ENCODE measurements around the gene TXNDC5.
"Not testable (repeated sequence)": the region's sequence is repeated elsewhere in the genome, so short reads cannot be mapped to it uniquely, and the experiment has no call there.

TXNDC5 gene

DNA sequence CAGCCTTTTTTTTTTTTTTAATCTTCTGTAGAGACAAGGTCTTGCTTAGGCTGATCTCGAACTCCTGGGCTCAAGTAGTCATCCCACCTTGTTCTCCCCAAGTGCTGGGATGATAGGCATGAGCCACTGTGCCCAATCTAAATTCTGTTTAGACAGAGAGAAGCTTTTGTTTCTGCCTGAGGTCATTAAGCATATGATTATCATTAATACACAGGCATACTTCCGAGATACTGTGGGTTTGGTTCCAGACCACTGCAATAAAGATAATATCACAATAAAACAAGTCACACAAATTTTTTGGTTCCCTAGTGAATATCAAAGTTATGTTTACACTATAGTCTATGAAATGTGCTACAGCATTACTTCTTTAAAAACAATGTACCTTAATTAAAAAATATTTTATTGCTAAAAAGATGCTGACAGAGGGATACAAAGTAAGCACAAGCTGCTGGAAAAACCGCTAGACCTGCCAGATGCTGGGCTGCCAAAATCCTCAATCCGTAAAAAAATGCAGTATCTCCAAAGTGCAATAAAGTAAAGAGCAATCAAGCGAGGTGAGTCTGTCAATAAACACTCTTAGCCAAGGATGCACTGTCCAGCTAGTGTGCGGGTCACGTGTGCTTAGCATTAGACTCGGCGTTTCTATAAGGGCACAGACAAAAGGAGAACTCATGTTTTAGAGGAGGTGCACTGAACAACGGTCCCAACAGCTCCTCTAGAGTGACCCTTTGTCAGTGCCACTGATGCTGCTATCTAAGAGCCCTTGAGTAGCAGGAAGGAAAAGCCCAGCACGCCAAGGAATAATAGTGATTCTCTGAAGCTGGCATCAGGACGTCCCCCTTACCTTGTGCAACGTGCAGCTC lies 16.1 kb downstream of the TXNDC5 start:
- DNase-seq (ENCODE audit: low read depth): no peak

DNA sequence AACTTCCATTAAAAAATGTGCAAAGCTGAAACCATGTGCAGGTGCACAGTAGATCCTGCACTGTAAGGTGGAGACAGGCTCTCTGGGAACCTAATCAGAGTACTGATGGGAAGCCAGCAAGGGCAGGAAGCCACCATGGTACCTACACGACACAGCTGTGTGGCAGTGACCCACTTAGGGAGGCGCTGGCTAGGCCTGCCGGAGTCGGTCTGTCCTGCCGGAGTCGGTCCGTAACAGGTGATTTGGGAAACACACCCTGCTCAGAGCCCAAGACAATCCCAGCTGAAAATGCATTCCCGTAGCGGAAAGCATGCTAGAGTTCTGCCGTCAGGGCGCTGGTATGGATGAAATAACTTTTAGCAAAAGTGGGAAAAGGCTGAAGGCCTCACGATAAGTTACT lies 17.2 kb downstream of the TXNDC5 start:
- DNase-seq (ENCODE audit: low read depth): no peak

DNA sequence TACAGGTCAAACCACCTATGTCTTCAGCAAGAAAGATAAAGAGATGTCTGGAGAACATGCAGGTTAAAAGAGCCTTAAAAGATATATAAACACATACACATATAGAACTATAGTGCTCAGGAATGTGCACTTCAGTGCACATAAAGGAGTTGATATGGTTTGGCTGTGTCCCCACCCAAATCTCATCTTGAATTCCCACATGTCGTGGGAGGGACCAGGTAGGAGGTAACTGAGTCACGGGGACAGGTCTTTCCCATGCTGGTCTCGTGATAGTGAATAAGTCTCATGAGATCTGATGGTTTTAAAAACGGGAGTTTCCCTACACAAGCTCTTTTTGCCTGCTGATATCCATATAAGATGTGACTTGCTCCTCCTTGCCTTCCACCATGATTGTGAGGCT lies 18.2 kb downstream of the TXNDC5 start:
- not testable (repeated sequence) for DNase-seq (ENCODE audit: low read depth)

DNA sequence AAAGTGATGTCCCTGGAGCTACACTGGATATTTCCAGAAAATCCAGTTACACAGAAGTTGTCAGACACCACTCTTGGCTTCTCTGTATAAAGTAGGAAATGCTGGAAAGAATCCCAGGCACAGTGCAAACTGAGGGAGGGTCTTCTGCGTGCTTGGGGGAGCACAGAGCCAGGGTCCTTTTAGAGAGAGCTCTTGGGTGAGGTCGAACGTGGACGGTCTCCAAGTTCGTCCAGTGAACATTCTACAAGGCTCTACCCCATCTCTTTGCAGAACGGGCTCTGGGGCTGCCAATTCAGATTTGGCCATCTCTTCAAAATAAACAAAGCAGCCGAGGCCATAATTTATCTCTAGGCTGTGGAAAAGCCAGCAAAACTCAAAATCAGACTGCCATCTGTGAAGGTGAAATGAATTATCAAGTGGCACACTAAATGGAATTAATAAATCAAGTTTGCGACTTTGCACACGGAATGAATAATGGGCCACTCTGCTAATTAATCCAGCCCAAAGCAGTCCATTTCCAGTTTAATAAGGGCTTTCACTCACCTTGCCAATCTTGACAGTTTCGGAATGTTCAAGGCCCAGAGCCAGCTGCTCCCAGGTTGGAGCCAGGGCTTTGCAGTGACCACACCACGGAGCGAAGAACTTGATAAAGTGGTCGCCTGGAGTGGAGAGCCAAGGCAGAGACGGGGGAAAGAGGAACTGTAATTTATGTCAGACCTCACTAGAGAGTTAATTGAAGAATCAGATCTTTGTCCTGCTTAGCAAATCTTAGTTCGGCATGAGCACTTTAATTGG lies 19.3 kb downstream of the TXNDC5 start:
- no peak for DNase-seq (ENCODE audit: low read depth)

DNA sequence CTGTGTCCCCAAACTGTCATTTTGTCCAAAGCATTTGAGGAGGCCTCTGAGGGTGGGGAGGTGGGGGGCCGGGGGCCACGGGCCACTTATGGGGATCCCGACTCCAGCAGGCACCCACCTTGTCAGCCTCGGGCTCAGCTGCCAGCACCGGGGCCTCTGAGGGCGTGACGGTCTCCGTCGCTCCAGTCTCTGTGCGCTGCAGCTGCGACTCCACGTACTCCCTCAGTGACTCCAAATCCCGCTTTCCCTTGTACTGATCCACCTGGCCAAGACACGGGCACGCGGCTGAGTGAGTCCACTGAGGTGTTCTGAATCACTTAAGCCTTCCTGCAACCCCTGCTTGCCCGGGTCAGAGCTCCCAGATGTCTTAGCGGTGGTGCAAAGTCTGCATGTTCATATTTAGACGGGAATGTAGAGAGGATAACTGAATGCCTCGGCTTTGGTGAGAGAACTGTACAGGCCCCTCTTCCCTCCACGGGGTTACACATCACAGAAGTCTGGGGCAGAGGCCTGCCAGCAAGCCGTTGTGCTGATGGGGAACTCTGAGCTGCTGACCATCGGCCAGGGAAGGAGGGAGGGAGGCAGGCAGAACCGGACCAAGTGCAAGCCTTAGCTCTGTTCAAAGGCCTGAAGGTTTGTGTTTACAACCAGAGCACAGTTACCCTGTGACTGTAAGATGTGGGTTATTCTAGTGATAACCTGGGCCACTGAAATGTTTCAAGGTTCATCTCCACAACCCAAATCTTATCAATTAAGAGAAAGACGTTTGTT lies 21.8 kb downstream of the TXNDC5 start:
- DNase-seq (ENCODE audit: low read depth): no peak

DNA sequence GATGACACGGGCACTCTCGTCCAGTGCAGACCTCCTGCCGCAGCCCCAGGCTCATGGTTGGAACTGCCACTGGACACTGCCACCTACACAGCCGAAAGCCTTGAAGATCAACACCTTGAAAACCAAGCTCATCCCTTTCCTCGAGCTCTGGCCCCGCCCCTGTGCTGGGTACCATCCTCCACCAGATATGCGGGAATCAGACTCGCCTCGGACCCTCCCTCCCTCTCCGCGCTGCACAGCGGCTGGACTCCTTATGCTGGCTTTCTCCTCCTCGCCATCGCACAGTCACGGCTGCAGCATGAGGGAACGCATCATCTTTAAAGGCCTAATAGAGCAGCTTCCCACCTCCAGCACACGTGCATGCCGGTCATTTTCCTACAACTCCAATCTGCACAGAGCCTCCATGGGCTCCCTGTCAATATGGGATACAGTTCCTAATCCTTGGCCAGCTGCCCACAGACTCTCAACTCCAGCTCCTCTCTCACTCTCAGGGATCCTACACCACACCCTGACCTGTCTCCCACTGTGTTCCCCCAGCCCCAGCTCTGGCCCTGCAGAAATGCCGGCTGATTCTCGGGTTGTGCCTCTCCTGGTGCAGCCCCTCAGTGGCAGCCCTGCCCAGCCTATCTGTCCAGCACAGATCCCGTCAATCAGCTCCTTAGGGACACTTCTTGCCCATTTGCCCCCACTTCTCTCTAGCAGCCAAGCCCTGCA lies 23.2 kb downstream of the TXNDC5 start:
- no peak for DNase-seq (ENCODE audit: low read depth)

DNA sequence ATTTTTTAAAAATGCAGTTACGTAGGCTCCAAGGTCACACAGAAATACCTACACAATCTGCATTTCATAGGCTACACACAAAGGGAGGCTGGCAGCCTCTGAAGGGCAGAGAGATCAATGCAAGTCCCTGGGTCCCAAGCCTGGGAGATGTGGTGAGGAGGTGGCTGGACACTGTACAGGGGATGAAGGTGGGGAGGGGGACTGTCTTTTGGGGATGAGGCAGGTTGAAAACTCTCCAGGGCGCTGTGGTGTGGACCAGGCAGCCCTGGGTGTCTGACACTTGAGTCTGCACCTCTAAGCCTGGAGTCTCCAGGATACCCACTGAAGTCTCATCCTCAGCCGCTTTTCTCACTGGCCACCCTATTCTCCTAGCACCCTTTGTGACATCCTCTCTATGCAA lies 24.5 kb downstream of the TXNDC5 start:
- DNase-seq (ENCODE audit: low read depth): no peak

DNA sequence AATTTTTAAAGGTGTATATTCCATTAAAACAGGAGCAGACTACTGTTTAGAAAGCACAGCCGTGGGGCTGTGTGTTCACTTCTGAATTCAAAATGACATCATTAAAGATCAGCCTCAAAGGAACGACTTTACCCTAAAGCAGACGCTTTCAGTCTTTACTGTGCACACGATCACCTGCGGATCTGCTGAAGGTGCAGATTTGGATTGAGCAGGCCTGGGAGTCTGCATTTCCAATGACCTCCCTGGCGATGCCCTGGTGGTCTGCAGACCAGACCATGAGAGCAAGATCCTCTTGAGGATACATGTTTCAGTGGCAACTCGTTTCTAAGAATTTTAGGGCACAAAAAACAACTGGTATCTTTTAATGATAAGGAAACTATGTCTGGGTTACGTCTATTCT lies 27.2 kb downstream of the TXNDC5 start:
- no peak for DNase-seq (ENCODE audit: low read depth)

DNA sequence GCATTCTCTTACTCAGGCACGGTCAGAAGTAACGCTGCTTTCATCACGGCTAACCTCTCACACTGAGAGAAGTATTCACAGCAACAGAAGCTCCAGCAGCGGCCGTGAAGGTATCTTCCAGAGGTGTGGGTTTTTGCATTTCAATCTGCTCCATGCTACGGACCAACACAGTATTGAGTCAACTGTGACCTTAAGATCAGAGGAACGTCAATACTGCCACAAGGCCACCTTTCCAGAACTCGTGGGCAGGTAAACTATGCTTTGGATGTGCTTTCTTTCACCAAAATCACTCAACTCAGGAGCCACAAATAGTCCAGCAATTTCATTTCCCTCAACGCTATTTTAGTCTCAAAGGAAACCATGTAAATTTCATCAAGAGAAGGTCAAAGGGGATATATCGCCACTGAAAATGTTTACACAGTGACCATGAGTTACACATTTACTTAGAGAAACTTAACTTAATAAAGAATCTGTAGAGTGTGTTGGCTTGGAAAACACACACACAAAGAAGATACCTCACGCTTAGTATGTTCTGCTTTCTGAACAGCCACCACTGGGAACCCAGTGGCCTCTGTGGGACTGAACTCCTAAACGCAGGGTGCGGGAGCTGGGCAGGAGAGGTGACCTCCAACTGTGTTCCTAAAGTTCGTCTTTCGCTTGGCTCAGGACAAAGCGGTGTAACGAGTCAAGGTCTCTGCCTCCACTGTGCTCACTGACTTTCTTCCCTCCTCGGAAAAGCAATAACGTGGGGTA lies 27.9 kb downstream of the TXNDC5 start:
- DNase-seq (ENCODE audit: low read depth): no peak

DNA sequence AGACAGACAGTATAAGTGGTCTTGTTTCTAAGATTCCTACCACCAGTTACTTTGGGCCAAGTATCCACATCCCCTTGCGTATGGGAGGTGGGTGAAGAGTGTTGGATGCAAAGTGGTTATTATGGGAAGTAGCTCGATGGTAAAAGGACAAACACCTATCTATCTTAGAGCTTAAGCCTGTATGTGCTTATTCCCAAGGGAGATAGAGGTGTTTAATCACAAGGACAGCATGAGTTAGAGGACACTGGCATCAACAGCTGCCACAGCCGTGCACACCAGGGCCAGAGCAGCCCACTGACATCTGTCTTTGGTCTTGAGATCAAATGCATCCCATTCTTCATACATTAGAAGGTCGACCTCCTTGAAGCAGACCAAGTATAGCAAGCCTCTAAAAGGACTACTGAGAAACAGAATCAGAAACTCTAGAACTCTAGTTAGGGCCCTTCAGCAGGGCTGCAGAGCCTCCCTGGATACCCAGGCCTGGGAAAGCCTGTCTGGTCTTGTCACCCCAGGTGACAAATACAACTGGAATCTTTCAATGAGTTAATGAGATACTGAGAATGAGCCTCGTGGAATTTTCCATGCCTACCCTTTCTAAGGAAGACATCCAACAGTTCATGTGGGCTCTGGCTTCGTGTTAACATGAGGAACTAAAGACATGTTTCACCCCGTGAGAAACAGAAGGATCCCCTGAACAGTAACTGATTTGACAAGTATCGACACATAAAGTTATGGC lies 28.7 kb downstream of the TXNDC5 start:
- no peak for DNase-seq (ENCODE audit: low read depth)

DNA sequence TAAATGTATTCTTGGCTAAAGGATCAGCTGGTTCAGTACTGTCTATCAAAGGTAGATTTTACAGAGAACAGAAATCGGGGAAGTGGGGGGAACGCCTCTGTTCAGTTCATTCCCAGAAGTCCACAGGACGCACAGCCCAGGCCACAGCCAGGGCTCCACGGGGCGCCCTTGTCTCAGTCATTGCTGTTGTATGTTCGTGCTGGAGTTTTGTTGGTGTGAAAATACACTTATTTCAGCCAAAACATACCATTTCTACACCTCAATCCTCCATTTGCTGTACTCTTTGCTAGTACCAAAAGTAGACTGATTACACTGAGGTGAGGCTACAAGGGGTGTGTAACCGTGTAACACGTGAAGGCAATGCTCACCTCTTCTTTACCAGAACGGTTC lies 29.9 kb downstream of the TXNDC5 start:
- no peak for DNase-seq (ENCODE audit: low read depth)

DNA sequence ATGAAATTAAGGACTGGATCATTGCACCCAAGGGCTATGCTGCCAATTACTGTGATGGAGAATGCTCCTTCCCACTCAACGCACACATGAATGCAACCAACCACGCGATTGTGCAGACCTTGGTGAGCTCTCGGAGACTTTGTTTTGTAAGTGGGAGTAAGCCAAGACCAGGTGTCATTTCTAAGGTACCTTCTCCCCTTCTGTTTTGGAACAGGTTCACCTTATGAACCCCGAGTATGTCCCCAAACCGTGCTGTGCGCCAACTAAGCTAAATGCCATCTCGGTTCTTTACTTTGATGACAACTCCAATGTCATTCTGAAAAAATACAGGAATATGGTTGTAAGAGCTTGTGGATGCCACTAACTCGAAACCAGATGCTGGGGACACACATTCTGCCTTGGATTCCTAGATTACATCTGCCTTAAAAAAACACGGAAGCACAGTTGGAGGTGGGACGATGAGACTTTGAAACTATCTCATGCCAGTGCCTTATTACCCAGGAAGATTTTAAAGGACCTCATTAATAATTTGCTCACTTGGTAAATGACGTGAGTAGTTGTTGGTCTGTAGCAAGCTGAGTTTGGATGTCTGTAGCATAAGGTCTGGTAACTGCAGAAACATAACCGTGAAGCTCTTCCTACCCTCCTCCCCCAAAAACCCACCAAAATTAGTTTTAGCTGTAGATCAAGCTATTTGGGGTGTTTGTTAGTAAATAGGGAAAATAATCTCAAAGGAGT lies 30.4 kb downstream of the TXNDC5 start:
- DNase-seq (ENCODE audit: low read depth): no peak

DNA sequence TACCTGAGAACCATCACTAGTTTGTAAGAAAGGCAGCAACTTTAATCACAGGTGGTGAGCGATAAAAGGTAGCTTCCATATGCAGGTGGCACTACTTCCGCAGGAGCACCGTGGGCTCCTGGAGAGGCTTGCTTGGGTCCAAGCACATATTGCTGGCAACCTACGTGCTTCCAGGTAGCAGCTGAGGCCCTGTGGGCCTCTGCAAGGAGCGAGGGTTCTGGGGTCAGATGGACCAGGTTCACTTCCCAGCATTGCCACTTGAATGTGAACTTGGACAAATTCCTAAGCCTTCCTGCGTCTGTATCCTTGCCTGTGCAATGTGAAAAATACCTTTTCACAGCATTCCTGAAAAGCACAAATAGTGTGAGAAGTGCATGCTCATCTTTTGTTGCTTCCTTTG lies 31.0 kb downstream of the TXNDC5 start:
- DNase-seq (ENCODE audit: low read depth): no peak

DNA sequence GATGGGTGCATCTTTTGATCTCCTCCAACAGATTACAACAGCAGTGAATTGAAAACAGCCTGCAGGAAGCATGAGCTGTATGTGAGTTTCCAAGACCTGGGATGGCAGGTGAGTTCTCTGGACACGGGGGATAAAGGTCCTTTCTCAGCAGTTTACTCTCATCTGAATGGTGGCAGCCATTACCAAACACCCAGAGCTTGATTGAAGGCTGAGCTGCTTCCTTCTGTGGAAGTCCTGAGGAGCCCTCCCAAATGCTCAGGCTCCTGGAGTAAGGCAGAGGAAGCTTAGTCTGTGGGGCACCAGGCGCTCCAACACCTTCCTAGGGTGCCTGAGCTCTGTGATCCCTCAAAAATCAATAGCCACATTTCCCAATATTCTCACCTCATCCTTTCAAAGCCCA lies 31.5 kb downstream of the TXNDC5 start:
- no peak for DNase-seq (ENCODE audit: low read depth)

DNA sequence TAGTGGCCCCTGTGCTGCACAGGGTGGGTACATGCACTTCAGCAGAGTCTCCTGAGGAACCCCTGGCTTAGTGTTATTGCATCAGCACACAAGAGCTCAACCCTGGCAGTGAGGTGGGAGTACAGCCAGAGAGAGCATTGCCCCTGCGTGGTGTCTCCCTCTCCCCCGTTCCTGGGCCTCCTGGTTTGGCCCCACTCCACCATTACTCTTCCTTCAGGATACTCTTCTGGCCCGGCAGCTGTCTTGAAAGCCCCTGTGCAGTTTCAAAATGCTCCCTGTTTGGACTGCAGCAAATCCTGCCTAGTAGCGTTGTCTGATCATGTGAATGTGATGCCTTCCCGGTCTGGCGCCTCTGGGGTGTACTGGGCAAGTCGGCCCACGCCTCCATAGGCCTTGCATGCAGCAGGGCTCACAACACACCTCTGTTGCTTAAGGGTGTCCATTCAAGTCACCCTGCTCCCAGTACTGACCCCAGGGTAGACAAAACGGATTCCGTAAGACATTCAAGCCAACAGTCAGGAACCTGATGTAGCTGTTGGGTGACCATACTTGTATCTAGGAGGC lies 32.1 kb downstream of the TXNDC5 start:
- no peak for DNase-seq (ENCODE audit: low read depth)

DNA sequence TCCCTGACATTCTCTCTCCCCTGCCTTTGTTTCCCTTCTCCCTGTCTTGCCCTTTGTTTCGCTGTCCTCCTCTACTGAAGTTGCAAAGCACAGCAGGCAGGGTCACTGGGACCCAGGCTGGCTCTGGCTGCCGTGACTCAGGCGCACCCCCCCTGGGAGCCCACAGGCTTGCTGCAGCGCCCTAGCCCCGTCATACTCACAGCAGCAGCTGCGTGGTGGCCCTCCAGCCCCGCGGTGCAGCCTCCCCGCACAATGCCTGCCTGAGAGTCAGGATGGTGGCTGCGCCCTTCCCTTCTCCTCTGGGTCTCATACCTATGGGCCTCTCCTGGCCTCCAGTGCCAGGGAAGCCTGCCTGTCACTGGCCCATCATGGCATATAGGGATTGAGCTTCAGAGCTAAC lies 41.7 kb downstream of the TXNDC5 start:
- DNase-seq (ENCODE audit: low read depth): no peak

DNA sequence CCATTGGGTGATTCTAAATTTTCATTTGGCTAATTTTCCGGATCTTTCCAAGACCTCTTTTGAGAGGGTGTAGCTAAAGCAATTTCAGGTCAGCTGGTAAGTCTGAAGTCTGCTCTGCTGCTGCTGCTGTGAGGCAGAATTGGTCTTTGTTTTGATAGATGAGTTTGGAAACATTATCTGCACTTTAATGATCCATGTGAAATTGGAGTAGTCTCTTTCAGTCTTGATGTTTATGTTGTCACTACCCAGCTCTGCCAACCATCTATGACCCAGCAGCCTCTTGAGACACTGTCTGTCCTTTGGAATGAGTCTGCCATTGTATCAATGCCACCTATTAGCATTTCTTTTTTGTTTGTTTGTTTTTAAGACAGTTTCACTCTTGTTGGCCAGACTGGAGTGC lies 44.1 kb downstream of the TXNDC5 start:
- DNase-seq (ENCODE audit: low read depth): no peak

DNA sequence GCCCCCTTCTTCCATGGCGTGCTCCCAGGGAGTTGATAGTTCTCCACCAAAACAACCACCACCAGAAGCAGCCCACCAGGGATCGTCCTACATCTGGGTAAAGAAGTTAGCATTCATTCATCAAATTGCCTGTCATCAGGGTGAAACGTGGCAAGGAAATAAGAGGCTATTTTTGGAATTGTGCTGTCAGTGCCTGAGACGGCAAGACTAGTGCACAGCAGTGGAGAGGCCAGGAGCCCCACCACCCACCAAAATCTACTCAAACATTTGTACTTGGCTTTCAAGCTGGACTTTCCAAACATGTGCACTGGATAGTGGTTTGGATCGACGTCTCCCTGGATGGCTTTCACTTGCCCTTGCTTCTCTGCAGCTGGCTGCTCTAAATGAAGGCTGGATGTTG lies 44.8 kb downstream of the TXNDC5 start:
- DNase-seq (ENCODE audit: low read depth): no peak

DNA sequence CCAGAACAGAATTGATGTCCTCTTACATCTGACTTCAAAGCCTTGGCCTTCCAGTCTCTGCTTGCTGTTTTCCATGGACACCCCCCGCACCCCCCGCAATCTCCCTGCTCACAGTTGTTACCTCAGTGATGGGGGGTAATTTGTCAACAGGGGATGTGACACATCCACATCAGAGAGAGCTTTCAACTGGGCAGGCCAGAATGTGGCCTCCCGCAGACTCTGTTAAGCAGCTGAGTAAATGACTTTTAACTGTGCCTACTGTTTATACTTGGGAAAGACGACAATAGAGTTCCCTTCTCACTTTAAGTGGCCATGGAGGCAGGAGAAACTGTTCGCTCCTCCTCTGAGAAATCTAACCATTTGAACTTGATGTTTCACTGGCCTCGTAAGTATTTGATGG lies 51.0 kb downstream of the TXNDC5 start:
- DNase-seq (ENCODE audit: low read depth): no peak

DNA sequence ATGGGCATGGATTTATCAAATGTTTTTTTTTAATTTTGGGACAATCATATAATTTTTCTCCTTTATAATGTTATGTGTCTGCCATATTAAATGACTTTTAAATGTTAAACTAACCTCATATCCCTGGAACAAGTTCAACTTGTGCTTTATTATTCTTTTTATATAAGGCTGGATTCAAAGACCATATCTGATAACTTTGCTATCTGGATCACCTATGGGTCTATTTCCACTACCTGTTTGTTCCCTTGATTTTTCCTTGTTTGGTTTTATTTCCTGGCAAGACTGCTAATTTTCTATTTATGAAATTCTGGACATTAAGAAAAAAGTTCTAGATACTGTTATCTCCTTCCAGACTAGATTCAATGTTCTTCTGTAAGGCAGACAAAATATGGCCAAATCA lies 58.8 kb downstream of the TXNDC5 start:
- DNase-seq (ENCODE audit: low read depth): no peak
